Ectodermal cell (in vitro differentiated cells): Measurements from ENCODE around the gene MCAM.
A peak's percentile ranks its signal among the peaks of the same experiment; 100 is the strongest.

Experiments
- H3K27ac ChIP-seq: 2 replicates; pipeline ENCODE4 v1.7.0; 2013; ENCODE audit warnings: mild to moderate bottlenecking, low read depth, low read length; ENCODE audit not compliant: insufficient read depth, poor library complexity, severe bottlenecking
- H3K27me3 ChIP-seq: 2 replicates; pipeline ENCODE4 v1.7.0; 2013; ENCODE audit warnings: mild to moderate bottlenecking, low read length; ENCODE audit not compliant: insufficient read depth, control insufficient read depth, poor library complexity, severe bottlenecking
- H3K36me3 ChIP-seq: one replicate; pipeline ENCODE4 v1.7.0; 2013; ENCODE audit warnings: low read length; ENCODE audit not compliant: control insufficient read depth, insufficient read depth
- H3K4me1 ChIP-seq: one replicate; pipeline ENCODE4 v1.7.0; 2013; ENCODE audit warnings: low read length; ENCODE audit not compliant: control insufficient read depth, insufficient read depth
- H3K4me3 ChIP-seq: 2 replicates; pipeline ENCODE4 v1.7.0; 2013; ENCODE audit warnings: low read depth, low read length, control low read depth; ENCODE audit not compliant: insufficient read depth
- H3K9me3 ChIP-seq: 2 replicates; pipeline ENCODE4 v1.7.0; 2013; ENCODE audit warnings: mild to moderate bottlenecking, low read length, moderate library complexity; ENCODE audit not compliant: control insufficient read depth
- WGBS, 2 experiments: methylation state at CpG; one replicate each; pipeline ENCODE4 v1.1.7; 2013; ENCODE audit warnings: missing lambda C conversion rate in 2 of 2; 5-methylcytosine and 5-hydroxymethylcytosine counted together

The MCAM gene

DNA sequence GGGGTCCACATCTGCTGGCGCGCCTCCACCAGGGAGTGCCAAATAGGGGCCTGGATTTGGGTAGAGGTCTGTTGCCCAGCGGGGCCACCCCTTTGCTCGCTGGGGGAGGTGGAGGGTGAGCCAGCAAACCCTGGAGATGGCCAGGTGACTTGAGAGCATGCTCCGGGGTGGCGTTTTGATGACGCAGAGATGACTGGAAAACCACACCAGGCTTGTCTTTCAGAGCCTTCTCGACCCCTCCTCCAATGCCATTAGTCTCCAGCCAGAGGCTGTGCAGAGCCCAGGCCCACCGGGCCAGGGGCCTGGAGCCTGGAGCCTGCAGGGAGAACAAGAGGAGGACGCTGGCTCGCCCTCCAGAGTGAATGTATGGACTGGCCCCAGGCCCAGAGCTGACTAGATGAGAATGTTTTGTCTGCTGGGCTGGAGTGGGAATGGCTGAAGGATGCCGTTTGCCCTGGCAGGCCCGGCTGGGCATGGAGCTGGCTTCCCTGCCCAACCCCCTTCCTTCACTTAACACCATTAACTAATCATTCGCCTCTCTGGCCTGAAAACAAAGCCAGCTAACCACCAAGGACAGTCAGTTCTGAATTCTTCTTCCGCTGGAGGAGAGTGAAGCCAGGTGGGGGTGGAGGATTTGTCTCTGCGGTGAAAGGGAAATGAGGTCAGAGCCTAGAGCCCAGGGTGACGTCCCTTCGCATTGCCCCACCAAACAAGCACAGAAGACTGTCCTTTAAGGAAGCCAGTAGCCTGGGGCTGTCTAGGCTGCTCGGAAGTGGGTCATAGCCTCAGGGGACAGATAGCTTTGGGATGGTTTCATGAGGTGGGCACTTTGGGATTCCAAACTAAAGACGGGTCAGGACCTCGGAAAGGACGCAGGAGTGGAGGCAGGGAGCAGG is 1.6 kb upstream of the MCAM start:
- Histone ChIP-seq H3K4me3 (no peak overlapping the region), H3K36me3 (peaks cover 3% of the 10 kb centered on the region), H3K4me1 (peaks cover 52% of the 10 kb centered on the region), H3K9me3 (no peaks in the 10 kb centered on the region), H3K27ac (peak overlapping the region; percentile 57), H3K27me3 (peaks cover 32% of the 10 kb centered on the region)
- 47 to 52% methylated on average over 22 of the region's 22 CpGs for WGBS, 2 experiments

DNA sequence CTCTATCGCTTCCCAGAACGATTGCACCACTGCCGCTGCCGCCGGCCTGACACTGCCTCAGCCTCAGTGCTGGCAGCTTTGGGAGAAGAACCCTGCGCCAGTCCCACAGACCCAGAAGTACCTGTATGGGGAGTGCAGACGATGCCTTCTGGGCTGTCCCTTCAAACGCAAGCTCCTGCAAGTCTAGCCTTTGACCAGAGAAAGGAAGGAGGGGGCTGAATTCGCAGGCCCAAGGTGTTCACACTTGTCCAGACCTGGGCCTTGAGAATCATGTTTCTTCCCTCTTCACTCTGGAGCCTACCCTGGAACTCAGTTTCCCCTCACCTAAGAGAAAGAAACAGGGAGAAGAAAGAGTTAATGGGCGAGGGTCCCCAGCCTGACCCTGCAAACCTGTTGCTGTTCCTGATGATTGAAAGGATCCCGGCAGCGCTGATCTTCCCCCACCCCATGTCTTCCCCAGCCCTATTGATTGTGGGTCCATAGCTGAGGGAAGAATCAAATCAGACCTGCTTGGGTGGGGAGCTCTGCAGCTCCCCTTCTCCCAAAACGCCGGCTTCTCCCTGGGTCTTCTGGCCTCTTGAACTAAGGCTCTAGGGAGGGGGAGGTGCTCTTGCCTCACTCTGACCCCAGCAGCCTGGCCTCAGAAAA is 786 bp upstream of the MCAM start:
- no peak overlapping the region for H3K4me3 ChIP-seq
- peaks cover 3% of the 10 kb centered on the region for H3K36me3 ChIP-seq
- WGBS, 2 experiments: 32 to 33% methylated on average over 12 to 14 of the region's 14 CpGs
- H3K9me3 ChIP-seq: no peaks in the 10 kb centered on the region
- H3K27me3 ChIP-seq: peaks cover 32% of the 10 kb centered on the region
- H3K4me1 ChIP-seq: peaks cover 52% of the 10 kb centered on the region
- no peak overlapping the region for H3K27ac ChIP-seq

DNA sequence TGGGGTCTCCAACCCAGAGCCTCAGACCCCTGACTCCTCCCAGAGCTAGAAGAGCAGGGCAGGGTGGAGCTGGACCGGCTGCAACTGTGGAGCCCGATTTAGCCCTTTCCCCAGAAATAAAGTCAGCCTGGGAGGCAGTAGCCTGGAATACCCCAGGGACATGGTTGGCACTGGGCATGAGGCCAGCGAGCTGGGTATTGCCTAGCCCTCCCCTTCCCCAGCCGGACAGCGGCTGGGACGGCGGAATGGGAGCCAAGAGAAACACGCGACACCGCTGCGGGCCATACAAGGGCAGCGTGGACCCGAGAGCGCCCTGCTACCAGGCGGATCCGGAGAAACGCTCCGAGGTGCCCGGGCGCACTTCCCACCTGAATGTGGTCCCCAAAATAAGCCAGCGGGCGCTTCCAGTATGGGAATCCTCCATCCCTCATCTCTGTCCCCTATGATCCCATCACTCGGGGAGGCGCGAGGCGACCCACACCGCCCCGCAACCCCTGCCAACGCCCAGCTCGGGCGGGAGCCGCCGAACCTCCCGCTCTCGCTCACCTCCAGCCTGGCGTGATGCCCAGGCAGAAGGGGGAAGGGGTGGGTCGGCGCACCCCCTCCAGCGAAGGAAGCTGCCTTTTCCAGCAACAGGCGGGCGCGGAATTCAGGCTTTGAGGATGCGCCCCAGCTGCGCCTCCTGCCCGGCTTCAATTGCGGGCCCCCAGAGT is 758 bp downstream of the MCAM start:
- 1 to 2% methylated on average over 46 of the region's 46 CpGs for WGBS, 2 experiments
- Histone ChIP-seq H3K4me1 (peaks cover 49% of the 10 kb centered on the region), H3K9me3 (no peaks in the 10 kb centered on the region), H3K27me3 (peaks cover 32% of the 10 kb centered on the region), H3K4me3 (peak overlapping the region; percentile 41), H3K36me3 (peaks cover 3% of the 10 kb centered on the region), H3K27ac (no peak overlapping the region)

DNA sequence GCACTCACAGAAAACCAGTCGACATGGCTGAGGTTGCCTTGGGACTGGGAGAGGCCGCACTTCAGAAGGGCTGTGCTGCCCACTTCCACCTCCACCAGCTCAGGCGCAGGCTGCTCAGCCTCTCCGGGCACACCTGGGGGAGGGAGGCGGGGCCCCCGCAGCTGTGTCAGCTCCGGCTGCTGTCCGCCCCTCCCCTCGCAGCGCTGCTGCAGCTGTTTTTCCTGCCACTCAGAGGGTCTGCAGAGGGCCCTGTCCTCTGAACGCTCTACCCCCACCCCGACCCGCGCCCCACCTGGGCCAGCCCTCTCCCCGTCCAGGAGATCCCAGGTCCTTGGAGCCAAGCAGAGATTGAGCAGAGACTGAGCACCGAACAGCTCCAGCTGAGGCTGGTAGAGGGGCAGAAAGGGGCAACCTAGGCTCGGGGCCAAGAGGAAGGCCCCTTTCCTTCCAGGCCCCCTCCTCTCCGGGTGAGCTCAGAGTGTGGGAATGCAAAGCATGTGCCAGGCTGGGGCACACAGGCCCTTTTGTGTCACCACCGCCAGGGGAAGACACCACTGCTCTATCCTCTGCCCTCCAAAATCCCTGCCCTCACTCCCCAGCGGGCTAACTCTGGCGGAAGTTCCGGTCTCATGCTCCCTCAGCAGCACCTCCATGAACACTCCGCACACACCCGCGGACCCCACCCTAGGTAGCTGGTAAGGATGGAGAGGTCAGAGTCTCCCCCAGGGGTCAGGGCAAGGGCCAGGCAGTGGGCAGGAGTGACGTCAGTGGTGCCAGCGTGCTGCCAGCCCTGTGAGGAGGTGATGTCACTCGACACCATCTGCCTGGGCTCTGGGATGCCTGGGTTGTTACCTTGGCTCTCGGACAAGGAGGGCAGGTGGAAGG is 1.6 kb downstream of the MCAM start:
- Histone ChIP-seq H3K9me3 (no peaks in the 10 kb centered on the region), H3K27ac (no peak overlapping the region), H3K4me1 (peaks cover 42% of the 10 kb centered on the region), H3K4me3 (peak overlapping the region; percentile 41), H3K27me3 (peaks cover 32% of the 10 kb centered on the region), H3K36me3 (peaks cover 6% of the 10 kb centered on the region)
- 9 to 11% methylated on average over 29 of the region's 29 CpGs for WGBS, 2 experiments

DNA sequence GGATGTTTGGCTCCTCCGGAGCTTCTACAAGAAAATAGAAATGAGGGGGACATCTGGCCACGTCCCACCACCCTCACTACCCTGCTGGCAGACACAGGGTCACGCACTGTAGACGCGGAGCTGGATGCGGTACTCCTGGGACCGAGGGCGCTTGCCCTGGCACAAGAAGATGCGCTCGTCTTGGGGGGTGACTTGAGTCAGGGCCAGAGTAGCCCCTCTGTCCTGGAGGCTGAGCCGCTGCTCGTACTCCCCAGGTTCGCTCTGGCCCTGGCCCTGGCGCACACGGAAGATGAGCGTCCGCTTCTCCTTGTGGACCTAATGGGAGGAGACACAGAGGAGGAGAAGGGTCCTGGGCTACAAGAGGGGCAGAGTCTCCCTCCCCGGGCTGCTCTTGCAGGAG is 2.2 kb downstream of the MCAM start:
- 85% methylated on average over 18 of the region's 18 CpGs for WGBS, 2 experiments
- Histone ChIP-seq H3K4me1 (peaks cover 39% of the 10 kb centered on the region), H3K27me3 (peaks cover 32% of the 10 kb centered on the region), H3K4me3 (peak overlapping the region; percentile 41), H3K9me3 (no peaks in the 10 kb centered on the region), H3K36me3 (peaks cover 6% of the 10 kb centered on the region), H3K27ac (no peak overlapping the region)

DNA sequence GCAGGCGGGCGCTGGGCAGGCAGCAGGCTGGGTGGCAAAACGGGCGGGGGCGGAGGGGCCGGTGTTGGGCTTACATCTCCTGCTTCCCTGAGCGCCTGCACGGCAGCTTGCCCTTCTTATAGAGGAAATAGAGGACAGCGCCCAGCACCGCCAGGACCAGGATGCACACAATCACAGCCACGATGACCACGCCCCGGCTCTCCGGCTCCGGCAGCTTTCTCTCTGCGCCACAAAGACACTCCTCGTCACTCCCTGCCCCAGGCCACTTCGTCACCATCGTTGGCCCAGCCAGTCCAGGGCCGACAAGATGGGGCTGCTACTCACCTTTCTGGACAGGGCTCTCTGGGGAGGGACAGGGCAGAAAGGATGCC is 6.3 kb downstream of the MCAM start:
- no peaks in the 10 kb centered on the region for H3K9me3 ChIP-seq

DNA sequence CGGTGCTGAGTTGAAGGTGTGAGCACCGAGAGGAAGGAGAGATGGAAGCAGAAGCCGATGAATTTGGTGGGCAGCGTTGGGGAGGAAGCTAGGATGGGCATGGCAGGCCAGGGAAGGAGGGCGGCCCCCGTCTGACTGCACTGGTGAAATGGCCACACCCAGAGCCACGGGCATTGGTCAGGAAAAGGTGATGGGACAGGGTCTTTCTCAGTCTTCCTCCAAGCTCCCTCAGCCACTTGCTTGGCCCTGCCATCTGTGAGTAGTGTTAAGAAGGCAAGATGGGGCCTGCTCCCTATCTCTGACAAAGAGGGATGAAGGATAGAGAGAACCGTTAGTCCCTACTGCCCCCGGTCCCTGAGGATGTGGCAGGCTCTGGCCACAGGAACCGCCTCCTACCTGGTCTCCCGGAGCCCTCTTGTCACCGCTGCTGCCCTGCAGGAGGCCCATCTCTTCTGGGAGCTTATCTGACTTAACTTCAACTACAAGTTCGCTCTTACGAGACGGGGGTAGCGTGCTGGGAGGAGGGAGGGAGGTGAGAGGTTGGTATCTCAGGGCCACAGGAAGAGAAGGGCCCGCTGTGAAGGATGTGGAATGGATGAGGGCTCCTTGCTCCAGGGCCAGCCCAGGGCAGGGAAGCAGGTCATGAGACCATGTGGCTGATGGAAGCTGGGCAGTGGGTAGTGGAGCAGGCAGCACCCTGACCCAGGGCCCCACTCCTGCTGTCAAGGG is 6.8 kb downstream of the MCAM start:
- Histone ChIP-seq H3K9me3 (no peaks in the 10 kb centered on the region), H3K4me3 (no peak overlapping the region), H3K27me3 (peaks cover 5% of the 10 kb centered on the region), H3K4me1 (peaks cover 14% of the 10 kb centered on the region), H3K27ac (no peak overlapping the region), H3K36me3 (peaks cover 10% of the 10 kb centered on the region)
- 91 to 93% methylated on average over 17 of the region's 17 CpGs for WGBS, 2 experiments

More for the DNA sequence above, 6.3 kb downstream of the MCAM start:
- Histone ChIP-seq H3K36me3 (peaks cover 10% of the 10 kb centered on the region), H3K27me3 (peaks cover 11% of the 10 kb centered on the region), H3K4me3 (no peak overlapping the region), H3K4me1 (peaks cover 19% of the 10 kb centered on the region), H3K27ac (no peak overlapping the region)
- 94 to 95% methylated on average over 20 of the region's 20 CpGs for WGBS, 2 experiments

DNA sequence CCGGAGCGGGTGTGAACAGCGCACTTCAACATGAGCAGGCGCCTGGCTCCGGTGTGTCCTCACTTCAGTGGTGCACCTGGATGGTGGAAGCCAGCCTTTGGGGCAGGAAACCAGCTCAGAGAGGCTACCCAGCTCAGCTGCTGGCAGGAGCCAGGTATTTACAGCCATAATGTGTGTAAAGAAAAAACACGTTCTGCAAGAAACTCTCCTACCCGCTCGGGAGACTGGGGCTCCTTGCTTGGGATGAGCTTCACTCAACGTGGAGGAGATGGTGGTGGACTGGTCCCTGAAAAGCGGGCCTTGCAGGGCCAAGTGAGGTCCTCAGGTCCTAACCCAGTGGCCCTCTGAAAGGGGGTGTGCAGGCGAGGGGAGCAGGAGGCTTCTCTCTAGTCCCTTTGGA is 7.5 kb downstream of the MCAM start:
- no peaks in the 10 kb centered on the region for H3K27me3 ChIP-seq
- no peaks in the 10 kb centered on the region for H3K9me3 ChIP-seq
- no peak overlapping the region for H3K4me3 ChIP-seq
- no peak overlapping the region for H3K27ac ChIP-seq
- H3K4me1 ChIP-seq: peaks cover 14% of the 10 kb centered on the region
- peaks cover 10% of the 10 kb centered on the region for H3K36me3 ChIP-seq
- WGBS, 2 experiments: 95 to 96% methylated on average over 11 of the region's 11 CpGs

DNA sequence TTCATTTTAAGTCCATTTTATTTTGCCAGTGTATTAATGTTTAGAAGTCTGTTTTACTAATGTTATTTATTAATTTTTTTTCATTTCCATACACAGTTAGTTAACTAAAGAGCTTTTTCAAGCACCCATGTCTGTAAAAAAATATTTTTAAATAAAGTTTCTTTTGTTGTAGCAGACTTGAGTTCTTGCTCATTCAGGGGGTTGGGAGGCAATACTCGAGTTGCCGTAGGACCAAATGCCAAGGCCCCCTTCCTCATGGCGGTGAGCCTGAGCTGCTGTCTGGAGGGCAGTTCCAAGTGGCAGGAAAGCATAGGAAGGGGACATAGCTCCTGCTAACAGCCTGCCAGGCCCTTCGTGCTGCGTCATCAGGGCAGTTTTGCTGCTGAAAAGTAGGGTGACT is 9.0 kb downstream of the MCAM start:
- no peak overlapping the region for H3K27ac ChIP-seq
- no peaks in the 10 kb centered on the region for H3K27me3 ChIP-seq
- peaks cover 7% of the 10 kb centered on the region for H3K36me3 ChIP-seq
- no peak overlapping the region for H3K4me3 ChIP-seq
- WGBS, 2 experiments: 88 to 89% methylated on average over 5 of the region's 5 CpGs
- H3K9me3 ChIP-seq: no peaks in the 10 kb centered on the region
- H3K4me1 ChIP-seq: peaks cover 14% of the 10 kb centered on the region
